ENCODE data around the gene TMBIM1.

DNA sequence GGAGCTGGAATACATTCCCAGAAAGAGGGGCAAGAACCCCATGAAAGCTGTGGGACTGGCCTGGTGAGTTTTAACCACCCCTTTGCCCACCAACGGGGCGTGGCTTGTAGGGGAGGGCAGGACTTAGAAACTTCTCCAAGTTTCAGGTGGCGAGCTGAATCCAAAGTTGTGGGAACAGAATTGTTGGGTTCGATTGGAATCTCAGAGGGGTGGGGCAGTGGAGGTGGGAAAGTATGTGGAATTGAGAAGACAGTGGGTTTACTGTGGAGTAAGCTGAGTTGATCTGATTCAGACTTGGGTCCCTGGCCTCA is 20.9 kb downstream of the TMBIM1 start:
- no peak for TF ChIP-seq CTCF (IDR thresholded peaks at IDR 0.05)
- TF ChIP-seq POLR2A (IDR thresholded peaks at IDR 0.05), result no peak
- TF ChIP-seq EP300 (IDR thresholded peaks at IDR 0.05), result no peak
